Esophagus muscularis mucosa (tissue), 3 donors: ENCODE results near the gene TTC39B.

ENCODE experiments used
- POLR2A ChIP-seq: fragments of 450-650 bp; IDR thresholded peaks from one replicate; pipeline ENCODE4 v1.6.1; 2017; ENCODE audit warnings: antibody characterized with exemption, moderate library complexity, mild to moderate bottlenecking, low read depth
- TF ChIP-seq, protein P1 (sequence below), 3 experiments: fragments of 200-600 bp in 2 of 3; fragments of 450-650 bp in 1 of 3; sonication (generic) in 2 of 3; IDR thresholded peaks; one replicate each; pipeline ENCODE4 v1.5.1; 2017 to 2019; ENCODE audit warnings: antibody characterized with exemption in 3 of 3, mild to moderate bottlenecking in 2 of 3, moderate library complexity in 1 of 3

DNA sequence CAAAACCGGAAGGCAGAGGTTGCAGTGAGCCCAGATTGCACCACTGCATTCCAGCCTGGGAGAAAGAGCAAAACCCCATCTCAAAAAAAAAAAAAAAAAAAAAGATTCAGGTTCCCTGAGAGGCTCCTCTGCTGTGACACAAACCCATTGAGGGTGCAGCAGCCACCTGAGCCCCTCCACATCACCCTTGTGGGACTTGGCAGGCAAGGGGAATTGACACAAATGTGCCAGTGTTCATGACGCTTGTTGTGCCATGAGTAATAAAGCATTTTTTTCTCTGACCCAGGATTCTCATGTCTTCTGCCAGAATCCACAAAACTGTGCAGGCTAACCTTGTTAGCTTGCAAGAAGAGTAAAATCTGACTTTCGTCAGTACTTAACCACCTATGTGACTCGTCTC is 149.6 kb downstream of the TTC39B start:
- TF ChIP-seq POLR2A, result no peak
- TF ChIP-seq, protein P1, sequence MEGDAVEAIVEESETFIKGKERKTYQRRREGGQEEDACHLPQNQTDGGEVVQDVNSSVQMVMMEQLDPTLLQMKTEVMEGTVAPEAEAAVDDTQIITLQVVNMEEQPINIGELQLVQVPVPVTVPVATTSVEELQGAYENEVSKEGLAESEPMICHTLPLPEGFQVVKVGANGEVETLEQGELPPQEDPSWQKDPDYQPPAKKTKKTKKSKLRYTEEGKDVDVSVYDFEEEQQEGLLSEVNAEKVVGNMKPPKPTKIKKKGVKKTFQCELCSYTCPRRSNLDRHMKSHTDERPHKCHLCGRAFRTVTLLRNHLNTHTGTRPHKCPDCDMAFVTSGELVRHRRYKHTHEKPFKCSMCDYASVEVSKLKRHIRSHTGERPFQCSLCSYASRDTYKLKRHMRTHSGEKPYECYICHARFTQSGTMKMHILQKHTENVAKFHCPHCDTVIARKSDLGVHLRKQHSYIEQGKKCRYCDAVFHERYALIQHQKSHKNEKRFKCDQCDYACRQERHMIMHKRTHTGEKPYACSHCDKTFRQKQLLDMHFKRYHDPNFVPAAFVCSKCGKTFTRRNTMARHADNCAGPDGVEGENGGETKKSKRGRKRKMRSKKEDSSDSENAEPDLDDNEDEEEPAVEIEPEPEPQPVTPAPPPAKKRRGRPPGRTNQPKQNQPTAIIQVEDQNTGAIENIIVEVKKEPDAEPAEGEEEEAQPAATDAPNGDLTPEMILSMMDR (IDR thresholded peaks at IDR 0.05), result no peak
